GM20000 (cell line): ENCODE data around the gene FAHD1.
"Not testable (repeated sequence)": the region's sequence is repeated elsewhere in the genome, so short reads cannot be mapped to it uniquely, and the experiment has no call there.

Experiments
- DNase-seq: peaks from one replicate; pipeline ENCODE4 v3.0.0; 2012; ENCODE audit warnings: low spot score
- TF ChIP-seq, protein P1 (sequence below): IDR thresholded peaks from 2 replicates; pipeline ENCODE4 v1.5.1; 2012; ENCODE audit warnings: mild to moderate bottlenecking, control low read depth; ENCODE audit errors: extremely low read depth, missing control alignments

Gene FAHD1

DNA sequence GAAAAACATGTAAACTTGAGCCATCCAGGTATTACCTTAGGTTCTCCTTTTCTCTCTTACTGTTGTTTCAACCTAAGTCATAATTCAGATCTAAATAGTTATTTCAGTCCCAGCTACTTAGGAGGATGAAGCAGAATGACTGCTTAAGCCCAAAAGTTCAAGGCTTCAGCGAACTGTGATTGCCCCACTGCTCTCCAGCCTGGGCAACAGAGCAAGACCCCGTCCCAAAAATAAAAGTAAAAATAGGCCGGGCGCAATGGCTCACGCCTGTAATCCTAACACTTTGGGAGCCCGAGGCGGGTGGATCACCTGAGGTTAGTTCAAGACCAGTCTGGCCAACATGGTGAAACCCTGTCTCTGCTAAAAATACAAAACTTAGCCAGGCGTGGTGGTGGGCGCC is 35.4 kb downstream of the FAHD1 start:
- no peak for DNase-seq

DNA sequence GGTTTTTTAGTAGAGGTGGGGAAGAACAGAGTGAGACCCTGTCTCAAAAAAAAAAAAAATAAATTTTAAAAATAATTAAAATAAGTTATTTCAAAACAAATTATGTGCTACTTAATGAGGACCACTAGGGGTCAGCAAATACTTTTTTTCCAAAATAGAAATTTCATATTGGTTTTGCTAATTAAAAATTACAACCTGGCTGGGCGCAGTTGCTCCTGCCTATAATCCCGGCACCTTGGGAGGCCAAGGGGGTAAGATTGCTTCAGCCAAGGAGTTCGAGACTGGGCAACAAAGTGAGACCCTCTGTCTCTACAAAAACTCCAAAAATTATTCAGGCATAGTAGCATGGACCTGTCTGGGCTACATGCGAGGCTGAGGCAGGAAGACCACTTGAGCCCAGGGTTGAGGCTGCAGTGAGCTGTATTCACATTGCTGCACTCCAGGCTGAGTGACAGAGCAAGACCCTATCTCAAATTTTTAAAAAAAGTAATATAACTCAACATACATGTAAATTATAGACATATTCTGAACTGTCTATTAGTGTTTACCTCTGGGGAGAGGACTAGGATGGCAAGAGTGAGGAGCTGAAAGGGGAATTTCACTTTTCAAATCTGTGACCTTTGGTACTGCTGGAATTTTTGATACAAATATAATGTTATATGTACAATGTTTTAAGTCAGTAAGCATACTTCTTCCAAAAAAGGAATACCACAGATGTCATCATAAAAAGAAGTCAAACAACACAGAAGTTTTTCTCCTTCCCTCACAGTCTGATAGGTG is 36.9 kb downstream of the FAHD1 start:
- peak; percentile 27 for DNase-seq

More for the DNA sequence above, 35.4 kb downstream of the FAHD1 start:
- TF ChIP-seq, protein P1, sequence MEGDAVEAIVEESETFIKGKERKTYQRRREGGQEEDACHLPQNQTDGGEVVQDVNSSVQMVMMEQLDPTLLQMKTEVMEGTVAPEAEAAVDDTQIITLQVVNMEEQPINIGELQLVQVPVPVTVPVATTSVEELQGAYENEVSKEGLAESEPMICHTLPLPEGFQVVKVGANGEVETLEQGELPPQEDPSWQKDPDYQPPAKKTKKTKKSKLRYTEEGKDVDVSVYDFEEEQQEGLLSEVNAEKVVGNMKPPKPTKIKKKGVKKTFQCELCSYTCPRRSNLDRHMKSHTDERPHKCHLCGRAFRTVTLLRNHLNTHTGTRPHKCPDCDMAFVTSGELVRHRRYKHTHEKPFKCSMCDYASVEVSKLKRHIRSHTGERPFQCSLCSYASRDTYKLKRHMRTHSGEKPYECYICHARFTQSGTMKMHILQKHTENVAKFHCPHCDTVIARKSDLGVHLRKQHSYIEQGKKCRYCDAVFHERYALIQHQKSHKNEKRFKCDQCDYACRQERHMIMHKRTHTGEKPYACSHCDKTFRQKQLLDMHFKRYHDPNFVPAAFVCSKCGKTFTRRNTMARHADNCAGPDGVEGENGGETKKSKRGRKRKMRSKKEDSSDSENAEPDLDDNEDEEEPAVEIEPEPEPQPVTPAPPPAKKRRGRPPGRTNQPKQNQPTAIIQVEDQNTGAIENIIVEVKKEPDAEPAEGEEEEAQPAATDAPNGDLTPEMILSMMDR = no peak

DNA sequence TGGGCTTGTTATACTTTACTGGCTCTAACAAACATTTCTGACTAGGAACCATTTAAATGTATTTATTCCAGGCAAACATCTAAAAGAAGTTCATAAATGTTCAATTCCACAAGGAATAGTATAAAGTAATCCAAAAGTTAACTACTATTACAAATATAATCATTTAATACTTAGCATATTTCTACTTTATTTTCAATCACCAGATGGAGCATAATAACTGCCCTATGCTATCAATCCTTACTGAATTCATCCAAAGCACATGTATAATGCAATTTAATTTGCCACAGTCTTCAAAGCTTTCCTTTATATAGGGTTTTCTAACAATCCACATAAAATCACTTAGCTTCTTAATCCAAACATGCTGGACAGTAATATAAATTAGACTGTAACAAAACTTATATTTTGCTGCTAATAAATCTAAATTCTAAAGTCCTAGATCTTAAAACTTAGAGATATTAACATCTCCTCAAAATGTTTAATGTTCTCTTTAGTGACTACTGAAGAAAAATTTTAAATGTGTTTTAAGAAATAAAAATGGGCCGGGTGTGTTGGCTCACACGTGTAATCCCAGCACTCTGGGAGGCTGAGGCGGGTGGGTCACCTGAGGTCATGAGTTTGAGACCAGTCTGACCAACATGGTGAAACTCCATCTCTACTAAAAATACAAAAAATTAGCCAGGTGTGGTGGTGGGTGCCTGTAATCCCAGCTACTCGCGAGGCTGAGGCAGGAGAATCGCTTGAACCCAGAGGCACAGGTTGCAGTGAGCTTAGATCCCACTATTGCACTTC is 39.1 kb downstream of the FAHD1 start:
- DNase-seq = no peak
- TF ChIP-seq, protein P1 = no peak

More for the DNA sequence above, 36.9 kb downstream of the FAHD1 start:
- TF ChIP-seq, protein P1 = no peak

DNA sequence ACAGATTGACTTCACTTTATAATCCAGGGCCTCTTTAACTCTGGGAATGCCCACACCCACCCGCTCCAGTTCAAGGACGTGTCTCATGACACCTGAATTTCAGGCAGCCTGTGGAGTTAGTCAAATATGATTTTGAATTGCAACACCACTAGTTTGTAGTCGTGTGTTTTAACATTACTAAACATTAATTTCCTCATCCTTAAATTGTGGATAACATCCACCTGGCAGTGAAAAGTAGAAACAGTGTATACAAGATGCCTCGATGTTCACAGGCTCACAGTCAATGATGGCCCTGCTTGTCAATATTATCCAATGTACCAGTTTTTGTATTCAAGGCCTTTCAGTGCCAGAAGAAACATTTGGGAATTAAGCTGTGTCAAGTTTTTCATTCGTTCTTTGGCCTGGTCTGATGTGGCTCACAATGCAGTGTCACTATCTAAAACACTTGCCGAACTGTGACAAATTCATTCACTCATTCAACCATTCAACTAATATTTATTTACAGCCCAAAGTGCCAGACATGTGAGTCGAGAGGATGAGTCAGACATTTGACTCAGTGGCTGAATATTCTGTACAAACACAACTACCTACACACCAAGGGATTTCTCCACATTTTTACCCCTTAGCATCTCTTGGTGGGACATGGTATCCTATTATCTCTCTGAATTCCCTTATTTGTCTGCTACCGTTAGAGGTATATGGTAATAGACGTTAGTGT is 43.5 kb downstream of the FAHD1 start:
- no peak for DNase-seq
- TF ChIP-seq, protein P1 = no peak

DNA sequence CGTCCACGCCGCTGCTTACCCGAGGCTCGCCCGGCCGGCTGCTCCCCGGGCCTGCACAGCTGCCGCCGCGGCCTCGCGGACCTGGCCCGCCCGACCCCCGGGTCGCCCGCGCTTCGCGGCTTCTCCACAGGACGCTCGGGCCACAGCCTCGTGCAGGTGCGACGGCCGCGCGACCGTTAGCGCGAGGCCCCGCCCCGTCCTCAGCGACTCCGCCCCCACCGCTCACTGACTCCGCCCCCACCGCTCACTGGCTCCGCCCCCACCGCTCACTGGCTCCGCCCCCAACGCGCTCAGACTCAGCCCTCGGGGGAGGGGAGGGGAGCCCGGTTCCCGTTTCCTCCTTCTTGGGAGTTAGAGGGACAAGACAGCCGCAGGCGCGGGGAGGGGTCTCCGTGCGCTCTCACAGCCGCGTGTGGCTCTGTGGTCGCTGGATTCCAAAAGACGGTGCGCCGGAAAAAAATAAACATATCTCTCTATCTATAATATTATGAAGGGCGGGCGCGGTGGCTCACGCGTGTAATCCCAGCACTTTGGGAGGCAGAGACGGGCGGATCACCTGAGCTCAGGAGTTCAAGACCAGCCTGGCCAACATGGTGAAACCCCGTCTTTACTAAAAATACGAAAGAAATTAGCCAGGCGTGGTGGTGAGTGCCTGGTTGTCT is 45.1 kb downstream of the FAHD1 start, which contains the start of gene MEIOB:
Gene MEIOB (minus strand): TSS at position 191 of the 662 bp plus-strand sequence. CDS start 3,989 bp downstream, outside the sequence.
- DNase-seq = peak; percentile 38
- TF ChIP-seq, protein P1 = no peak

DNA sequence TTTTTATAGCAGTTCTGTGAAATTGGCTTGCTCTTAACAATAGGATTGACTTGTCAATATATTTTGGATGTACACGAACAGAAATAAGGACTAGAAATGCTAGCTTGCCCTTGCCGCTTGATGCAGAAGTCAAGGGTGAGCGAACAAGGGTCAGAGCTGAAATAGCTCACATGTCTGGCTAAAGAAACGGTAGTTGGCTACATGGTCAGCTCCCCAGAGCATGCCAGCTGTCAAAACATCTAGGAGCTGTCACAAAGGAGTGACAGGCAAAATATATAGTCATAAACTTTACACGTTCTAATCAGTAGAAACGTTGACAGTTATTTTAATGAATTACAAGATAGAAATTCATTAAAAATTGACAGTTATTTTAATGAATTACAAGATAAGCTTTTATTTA is 47.8 kb downstream of the FAHD1 start:
- TF ChIP-seq, protein P1 = no peak
- DNase-seq = no peak

DNA sequence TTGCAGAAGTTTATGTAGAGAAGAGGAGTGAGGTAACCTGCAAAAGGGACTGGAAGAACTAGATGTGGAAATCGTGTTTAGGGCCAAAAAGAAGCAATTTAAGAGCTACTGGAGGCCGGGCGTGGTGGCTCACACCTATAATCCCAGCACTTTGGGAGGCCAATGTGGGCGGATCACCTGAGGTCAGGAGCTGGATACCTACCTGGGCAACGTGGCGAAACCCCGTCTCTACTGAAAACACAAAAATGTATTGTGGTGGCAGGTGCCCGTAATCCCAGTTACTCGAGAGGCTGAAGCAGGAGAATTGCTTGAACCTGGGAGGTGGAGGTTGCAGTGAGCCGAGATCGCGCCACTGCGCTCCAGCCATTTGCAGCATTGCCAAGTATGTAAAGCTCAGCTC is 49.1 kb downstream of the FAHD1 start:
- DNase-seq = not testable (repeated sequence)
